ENCODE data around the gene SRD5A1. TPM values are rescaled to one million over a fixed set of nuclear protein-coding genes. Genes with fewer than 3 reads are reported as not detected.
"Not testable (repeated sequence)": the region's sequence is repeated elsewhere in the genome, so short reads cannot be mapped to it uniquely, and the experiment has no call there.

The SRD5A1 gene
- total RNA-seq, 1 donor from 2014 or later, result 2.5 TPM

DNA sequence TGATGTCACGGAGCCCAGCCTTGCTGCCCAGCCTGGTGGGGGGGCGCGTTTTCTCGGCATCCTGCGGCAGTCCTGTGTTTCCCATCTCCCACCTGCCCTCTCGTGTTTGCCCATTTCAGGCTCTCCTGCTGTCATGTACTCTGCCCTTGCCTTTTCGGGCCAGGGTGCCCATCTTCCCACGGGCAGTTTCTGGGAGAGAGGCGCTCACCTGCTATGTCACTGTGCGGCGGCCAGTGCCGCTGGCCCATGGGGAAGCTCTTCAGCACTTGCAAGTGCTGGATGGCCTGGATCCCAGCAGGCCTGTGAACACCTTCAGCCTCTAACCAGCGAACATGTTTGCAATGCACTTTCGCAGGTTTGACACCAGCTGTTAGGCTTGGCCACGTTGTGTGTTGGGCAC, 33.5 kb downstream of the SRD5A1 start:
- H3K36me3 ChIP-seq, result peaks cover 37% of the 10 kb centered on the region
- intact Hi-C loops (cut with micrococcal nuclease), result no loop called here
- no peak overlapping the region for H3K4me3 ChIP-seq

DNA sequence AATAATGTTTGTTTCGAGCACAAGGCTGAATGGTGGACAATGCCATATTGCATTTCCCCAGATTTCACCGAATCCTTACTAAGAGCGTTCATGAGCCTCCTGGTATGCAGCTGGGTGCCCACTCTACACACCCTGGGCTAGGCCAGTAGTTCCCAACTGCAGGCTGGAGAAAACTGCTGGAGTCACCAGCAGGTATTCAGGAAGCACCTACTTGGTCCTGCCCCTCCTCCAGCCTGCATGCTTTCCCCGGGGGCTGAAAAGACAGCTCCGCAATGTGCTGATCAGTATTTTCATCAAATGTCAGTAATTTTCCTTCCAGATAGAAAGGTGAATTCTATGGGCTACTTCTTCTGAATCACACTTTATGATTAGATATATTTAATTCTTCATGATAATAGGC, 34.4 kb downstream of the SRD5A1 start:
- intact Hi-C loops (cut with micrococcal nuclease), result no loop called here
- H3K27me3 ChIP-seq (ENCODE audit: low read depth), result no peaks in the 10 kb centered on the region
- H3K27ac ChIP-seq (replicated peaks), result no peak overlapping the region
- DNase-seq, result no peak
- H3K4me1 ChIP-seq, result no peaks in the 10 kb centered on the region
- peaks cover 37% of the 10 kb centered on the region for H3K36me3 ChIP-seq
- no peak overlapping the region for H3K4me3 ChIP-seq
- no peak for TF ChIP-seq CTCF (IDR thresholded peaks at IDR 0.05; ENCODE audit: borderline replicate concordance)
- H3K9me3 ChIP-seq (replicated peaks), result no peaks in the 10 kb centered on the region

More for the DNA sequence above, 33.5 kb downstream of the SRD5A1 start:
- H3K9me3 ChIP-seq (replicated peaks), result no peaks in the 10 kb centered on the region
- DNase-seq, result no peak
- H3K27ac ChIP-seq (replicated peaks), result no peak overlapping the region
- H3K27me3 ChIP-seq (ENCODE audit: low read depth), result no peaks in the 10 kb centered on the region
- H3K4me1 ChIP-seq, result no peaks in the 10 kb centered on the region
- TF ChIP-seq CTCF (IDR thresholded peaks at IDR 0.05; ENCODE audit: borderline replicate concordance), result no peak

- H3K27ac ChIP-seq (replicated peaks); H3K4me3 ChIP-seq; H3K4me1 ChIP-seq; DNase-seq; H3K9me3 ChIP-seq (replicated peaks); intact Hi-C loops (cut with micrococcal nuclease); H3K27me3 ChIP-seq (ENCODE audit: low read depth): not testable (repeated sequence)
- peaks cover 32% of the 10 kb centered on the region for H3K36me3 ChIP-seq
Measured at GRCh38 chr5:6668717-6669116, 35.5 kb downstream of the SRD5A1 start.

DNA sequence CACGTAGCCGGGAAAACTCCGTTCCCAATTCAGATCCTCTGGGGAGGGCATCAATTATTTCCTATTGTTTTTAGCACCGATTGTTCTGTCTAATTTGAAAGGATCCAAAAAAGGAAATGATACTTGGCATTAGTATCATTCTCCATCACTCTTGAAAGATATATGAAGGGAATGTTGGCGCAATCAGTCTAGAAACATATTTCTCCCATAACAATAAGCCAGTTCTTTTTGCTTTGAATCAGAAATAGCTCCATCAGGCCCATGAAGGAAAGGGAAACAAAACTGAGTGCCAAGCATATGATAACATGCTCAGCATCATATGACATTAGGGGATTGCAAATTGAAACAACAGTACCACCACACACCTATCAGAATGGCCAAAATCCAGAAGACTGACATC, 39.8 kb downstream of the SRD5A1 start:
- Histone ChIP-seq H3K4me1 (no peaks in the 10 kb centered on the region), H3K27me3 (ENCODE audit: low read depth) (no peaks in the 10 kb centered on the region), H3K27ac (replicated peaks) (no peak overlapping the region), H3K4me3 (no peak overlapping the region), H3K36me3 (peaks cover 20% of the 10 kb centered on the region), H3K9me3 (replicated peaks) (peaks cover 8% of the 10 kb centered on the region)
- no peak for TF ChIP-seq CTCF (IDR thresholded peaks at IDR 0.05; ENCODE audit: borderline replicate concordance)
- intact Hi-C loops (cut with micrococcal nuclease), result no loop called here
- no peak for DNase-seq

DNA sequence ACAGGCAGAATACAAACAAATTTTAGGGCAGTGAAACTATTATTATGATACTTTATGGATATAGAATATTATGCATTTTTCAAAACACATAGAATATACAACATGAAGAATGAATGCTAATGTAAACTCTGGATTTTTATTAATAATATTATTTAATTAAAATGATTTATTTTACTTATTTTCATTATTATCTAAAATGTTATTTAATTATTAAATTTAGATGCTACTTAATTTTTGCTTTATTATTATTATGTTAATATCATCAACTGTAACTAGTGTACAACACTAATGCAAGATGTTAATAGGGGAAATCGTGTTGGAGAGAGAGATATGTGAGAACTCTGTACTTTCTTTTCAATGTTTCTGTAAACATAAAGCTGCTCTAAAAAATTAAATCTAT, 40.7 kb downstream of the SRD5A1 start:
- H3K4me3 ChIP-seq, result no peak overlapping the region
- intact Hi-C loops (cut with micrococcal nuclease), result no loop called here
- H3K4me1 ChIP-seq, result no peaks in the 10 kb centered on the region
- H3K27ac ChIP-seq (replicated peaks), result no peak overlapping the region
- H3K27me3 ChIP-seq (ENCODE audit: low read depth), result no peaks in the 10 kb centered on the region
- DNase-seq, result no peak
- TF ChIP-seq CTCF (IDR thresholded peaks at IDR 0.05; ENCODE audit: borderline replicate concordance), result no peak
- H3K9me3 ChIP-seq (replicated peaks), result peaks cover 8% of the 10 kb centered on the region
- peaks cover 13% of the 10 kb centered on the region for H3K36me3 ChIP-seq

DNA sequence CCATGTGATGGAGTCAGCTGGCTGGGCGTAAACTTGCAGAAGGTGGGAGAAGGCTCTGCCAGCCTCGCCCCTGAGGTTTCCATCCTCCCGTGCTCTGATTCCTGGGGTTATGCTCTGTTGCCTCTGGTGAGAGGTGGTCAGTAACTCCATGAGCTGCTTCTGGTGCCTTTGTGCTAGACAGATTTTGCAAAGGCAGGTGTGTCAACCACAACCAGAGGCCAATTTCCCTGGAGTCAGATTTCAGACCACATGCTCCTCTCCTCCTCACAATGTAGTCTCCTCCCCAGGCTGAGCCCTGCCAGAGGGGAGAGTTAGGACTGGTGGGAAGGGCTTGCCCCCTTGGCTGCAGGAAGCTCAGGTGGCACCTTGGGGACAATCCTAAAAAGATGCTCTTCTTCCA, 41.2 kb downstream of the SRD5A1 start:
- no peak for TF ChIP-seq CTCF (IDR thresholded peaks at IDR 0.05; ENCODE audit: borderline replicate concordance)
- peaks cover 8% of the 10 kb centered on the region for H3K9me3 ChIP-seq (replicated peaks)
- peaks cover 13% of the 10 kb centered on the region for H3K36me3 ChIP-seq
- intact Hi-C loops (cut with micrococcal nuclease), result no loop called here
- no peak for DNase-seq
- no peaks in the 10 kb centered on the region for H3K27me3 ChIP-seq (ENCODE audit: low read depth)
- H3K4me3 ChIP-seq, result no peak overlapping the region
- no peak overlapping the region for H3K27ac ChIP-seq (replicated peaks)
- H3K4me1 ChIP-seq, result no peaks in the 10 kb centered on the region
